ENCODE measurements around the gene MMP23B. TPM values are rescaled to one million over a fixed set of nuclear protein-coding genes. Genes with fewer than 3 reads are reported as not detected.

The MMP23B gene
- total and polyA plus RNA-seq, 11 donors, result 10.4 to 128 (median 59.0) TPM

DNA sequence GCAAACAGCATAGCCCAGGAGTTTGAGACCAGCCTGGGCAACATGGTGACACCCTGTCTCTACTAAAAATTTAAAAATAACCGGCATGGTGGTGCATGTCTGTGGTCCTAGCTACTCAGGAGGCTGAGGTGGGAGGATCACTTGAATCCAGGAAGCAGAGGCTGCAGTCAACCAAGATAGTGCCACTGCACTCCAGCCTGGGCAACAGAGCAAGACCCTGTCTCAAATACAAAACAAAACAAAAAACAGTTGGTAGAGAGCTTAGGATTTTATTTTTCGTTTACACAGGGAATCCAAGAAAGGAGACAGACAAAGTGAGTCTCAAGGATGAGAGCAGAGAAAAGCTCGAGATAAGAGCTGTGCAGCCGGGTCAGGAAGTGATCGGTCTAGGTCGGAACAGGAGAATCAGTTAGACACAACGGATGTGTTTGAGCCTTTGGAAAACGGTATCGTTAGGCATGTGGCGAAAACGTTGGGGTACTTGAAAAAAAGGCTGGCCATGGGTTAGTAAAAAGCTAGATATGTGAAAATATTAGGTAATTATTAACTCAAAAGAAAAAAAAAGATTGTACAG is 18.4 kb upstream of the MMP23B start:
- no peak for ATAC-seq
- TF ChIP-seq, protein P1, sequence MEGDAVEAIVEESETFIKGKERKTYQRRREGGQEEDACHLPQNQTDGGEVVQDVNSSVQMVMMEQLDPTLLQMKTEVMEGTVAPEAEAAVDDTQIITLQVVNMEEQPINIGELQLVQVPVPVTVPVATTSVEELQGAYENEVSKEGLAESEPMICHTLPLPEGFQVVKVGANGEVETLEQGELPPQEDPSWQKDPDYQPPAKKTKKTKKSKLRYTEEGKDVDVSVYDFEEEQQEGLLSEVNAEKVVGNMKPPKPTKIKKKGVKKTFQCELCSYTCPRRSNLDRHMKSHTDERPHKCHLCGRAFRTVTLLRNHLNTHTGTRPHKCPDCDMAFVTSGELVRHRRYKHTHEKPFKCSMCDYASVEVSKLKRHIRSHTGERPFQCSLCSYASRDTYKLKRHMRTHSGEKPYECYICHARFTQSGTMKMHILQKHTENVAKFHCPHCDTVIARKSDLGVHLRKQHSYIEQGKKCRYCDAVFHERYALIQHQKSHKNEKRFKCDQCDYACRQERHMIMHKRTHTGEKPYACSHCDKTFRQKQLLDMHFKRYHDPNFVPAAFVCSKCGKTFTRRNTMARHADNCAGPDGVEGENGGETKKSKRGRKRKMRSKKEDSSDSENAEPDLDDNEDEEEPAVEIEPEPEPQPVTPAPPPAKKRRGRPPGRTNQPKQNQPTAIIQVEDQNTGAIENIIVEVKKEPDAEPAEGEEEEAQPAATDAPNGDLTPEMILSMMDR (IDR thresholded peaks at IDR 0.05), result no peak
- TF ChIP-seq POLR2A (IDR thresholded peaks at IDR 0.05), result no peak
- H3K4me3 ChIP-seq, result peak overlapping the region in 8 of 12 donors; percentile 84 to 100 (median 97)
- H3K27ac ChIP-seq, result peak overlapping the region in 6 of 12 donors; percentile 25 to 100 (median 100)
- intact Hi-C loops (cut with DNase I), result loop anchor here in 5 of 10 donors (2.0 to 10.0 kb wide), 5 partner anchors 17 to 499 kb away; partner anchors contain the start of genes SSU72 (in 3 of the 5), ATAD3A (in 1 of the 5) and C1orf159 (in 1 of the 5)
- no peaks in the 10 kb centered on the region for H3K9me3 ChIP-seq
- DNase-seq, result peak in 1 of 5 donors; percentile 9
- peaks cover 0 to 17% (median 7%) of the 10 kb centered on the region in 9 donors for H3K36me3 ChIP-seq
- peaks cover 0 to 39% (median 28%) of the 10 kb centered on the region in 12 donors for H3K4me1 ChIP-seq
- 55 to 61% (median 59%) methylated on average over 11 of the region's 11 CpGs for WGBS, 4 donors
- no peaks in the 10 kb centered on the region for H3K27me3 ChIP-seq

DNA sequence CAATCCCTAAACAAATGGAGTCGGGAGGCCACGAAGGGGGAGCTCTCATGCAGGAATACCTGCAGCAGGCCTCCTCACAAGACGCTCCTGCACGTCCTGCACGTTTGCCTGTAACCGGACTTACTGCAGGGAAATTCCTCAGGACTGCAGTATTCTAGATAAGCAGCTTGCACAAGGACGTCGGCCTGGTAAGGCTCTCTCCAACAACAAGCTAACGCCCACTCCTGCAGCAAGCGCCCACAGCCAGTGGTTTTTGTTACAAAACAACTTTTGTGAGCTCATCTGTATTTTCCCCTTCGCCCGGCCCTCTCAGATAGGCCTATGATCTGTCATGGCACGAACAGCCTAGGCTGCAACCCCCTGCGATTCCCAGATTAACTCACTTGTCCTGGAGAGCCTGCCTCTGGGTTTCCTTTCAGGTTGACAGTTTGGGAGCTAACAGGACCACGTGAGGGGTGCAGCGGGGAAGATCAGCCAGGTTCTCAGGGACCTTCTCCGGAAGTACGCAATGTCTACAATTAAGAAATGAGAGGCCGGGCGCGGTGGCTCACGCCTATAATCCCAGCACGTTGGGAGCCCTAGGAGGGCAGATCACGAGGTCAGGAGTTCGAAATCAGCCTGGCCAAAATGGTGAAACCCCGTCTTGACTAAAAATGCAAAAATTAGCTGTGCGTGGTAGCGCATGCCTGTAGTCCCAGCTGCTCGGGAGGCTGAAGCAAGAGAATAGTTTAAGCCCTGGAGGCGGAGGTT is 17.6 kb upstream of the MMP23B start:
- DNase-seq (peak in 4 of 5 donors; percentile 18 to 61 (median 48)), ATAC-seq (peak in 2 of 4 donors; percentile 4 to 6)
- intact Hi-C loops (cut with DNase I), result loop anchor here in 5 of 10 donors (2.0 to 10.0 kb wide), 5 partner anchors 16 to 500 kb away; partner anchors contain the start of genes SSU72 (in 3 of the 5), ATAD3A (in 1 of the 5) and C1orf159 (in 1 of the 5)
- Histone ChIP-seq H3K36me3 (peaks cover 0 to 19% (median 7%) of the 10 kb centered on the region in 9 donors), H3K9me3 (no peaks in the 10 kb centered on the region), H3K4me3 (peak overlapping the region; percentile 81 to 100 (median 97)), H3K27ac (peak overlapping the region in 11 of 12 donors; percentile 99 to 100 (median 100)), H3K27me3 (no peaks in the 10 kb centered on the region), H3K4me1 (peaks cover 0 to 39% (median 28%) of the 10 kb centered on the region in 12 donors)
- no peak for TF ChIP-seq POLR2A (IDR thresholded peaks at IDR 0.05)
- TF ChIP-seq, protein P1 (IDR thresholded peaks at IDR 0.05), result no peak
- 10 to 15% (median 10%) methylated on average over 30 of the region's 30 CpGs for WGBS, 4 donors

DNA sequence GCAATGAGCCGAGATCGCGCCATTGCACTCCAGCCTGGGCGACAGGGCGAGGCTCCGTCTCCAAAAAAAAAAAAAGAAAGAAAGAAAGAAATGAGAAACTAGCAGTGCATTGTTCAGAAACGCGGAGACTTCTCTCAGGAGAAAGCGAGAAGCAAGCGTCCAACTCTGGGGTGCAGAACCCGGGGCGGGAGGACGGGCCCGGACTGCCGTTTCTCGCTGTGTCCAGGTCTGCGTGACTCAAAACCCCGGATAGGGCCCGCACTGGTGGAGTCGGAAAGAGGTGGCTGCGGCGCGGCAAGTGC is 17.1 kb upstream of the MMP23B start:
- Histone ChIP-seq H3K36me3 (peaks cover 0 to 19% (median 7%) of the 10 kb centered on the region in 9 donors), H3K4me1 (peaks cover 0 to 43% (median 29%) of the 10 kb centered on the region in 12 donors), H3K27ac (peak overlapping the region in 11 of 12 donors; percentile 99 to 100 (median 100)), H3K4me3 (peak overlapping the region; percentile 81 to 100 (median 97)), H3K9me3 (no peaks in the 10 kb centered on the region), H3K27me3 (no peaks in the 10 kb centered on the region)
- TF ChIP-seq, protein P1 (IDR thresholded peaks at IDR 0.05), result no peak
- no peak for TF ChIP-seq POLR2A (IDR thresholded peaks at IDR 0.05)
- no peak for DNase-seq
- WGBS, 4 donors, result 0 to 1% (median 0%) methylated on average over 23 of the region's 23 CpGs
- intact Hi-C loops (cut with DNase I), result loop anchor here in 6 of 10 donors (1.0 to 10.0 kb wide), 6 partner anchors 16 to 500 kb away; partner anchors contain the start of genes SSU72 (in 4 of the 6), ATAD3A (in 1 of the 6) and C1orf159 (in 1 of the 6)
- ATAC-seq, result no peak

All from heart left ventricle (tissue), 16 donors.